Putamen (tissue), 1 donor: Measurements from ENCODE around the gene FZD8.
"Not testable (repeated sequence)": the region's sequence is repeated elsewhere in the genome, so short reads cannot be mapped to it uniquely, and the experiment has no call there.

ENCODE experiments used
- DNase-seq: peaks from one replicate; pipeline ENCODE4 v3.0.0-alpha.2; 2016; ENCODE audit warnings: low spot score

The FZD8 gene

GRCh38 chr10:35642035-35642792, at the start of gene FZD8:
Gene FZD8, minus strand, starts transcription at chr10:35642296. Its CDS starts 867 bp downstream, at chr10:35641429.
- DNase-seq: peak; percentile 90

- DNase-seq: no peak
Observed at GRCh38 chr10:35691522-35692236, 49.6 kb upstream of the FZD8 start.

GRCh38 chr10:35690534-35690933, 48.4 kb upstream of the FZD8 start:
- no peak for DNase-seq

- not testable (repeated sequence) for DNase-seq
Observed at GRCh38 chr10:35685858-35686257, 43.8 kb upstream of the FZD8 start.

GRCh38 chr10:35685402-35685801, 43.3 kb upstream of the FZD8 start:
- no peak for DNase-seq

- DNase-seq: no peak
Observed at GRCh38 chr10:35684586-35684985, 42.5 kb upstream of the FZD8 start.

- DNase-seq: no peak
Observed at GRCh38 chr10:35675846-35676245, 33.8 kb upstream of the FZD8 start.

- no peak for DNase-seq
Observed at GRCh38 chr10:35674843-35675242, 32.7 kb upstream of the FZD8 start.

- no peak for DNase-seq
Observed at GRCh38 chr10:35668865-35669650, 27.0 kb upstream of the FZD8 start.

- no peak for DNase-seq
Observed at GRCh38 chr10:35667971-35668370, 25.9 kb upstream of the FZD8 start.

- DNase-seq: no peak
Observed at GRCh38 chr10:35667270-35667889, 25.3 kb upstream of the FZD8 start.

- DNase-seq: no peak
Observed at GRCh38 chr10:35661236-35661635, 19.1 kb upstream of the FZD8 start.

- DNase-seq: no peak
Observed at GRCh38 chr10:35659456-35659855, 17.4 kb upstream of the FZD8 start.

- no peak for DNase-seq
Observed at GRCh38 chr10:35657621-35658020, 15.5 kb upstream of the FZD8 start.

GRCh38 chr10:35652824-35653223, 10.7 kb upstream of the FZD8 start:
- DNase-seq: no peak

- no peak for DNase-seq
Observed at GRCh38 chr10:35650894-35651293, 8.8 kb upstream of the FZD8 start.

GRCh38 chr10:35644050-35644950, 2.2 kb upstream of the FZD8 start:
- no peak for DNase-seq

- DNase-seq: no peak
Observed at GRCh38 chr10:35643151-35644049, 1.3 kb upstream of the FZD8 start.

- no peak for DNase-seq
Observed at GRCh38 chr10:35642793-35643114, 658 bp upstream of the FZD8 start.

- no peak for DNase-seq
Observed at GRCh38 chr10:35641676-35642034, 441 bp downstream of the FZD8 start.
